Calu3 (cell line): ENCODE data around the gene LEFTY1. TPM values are rescaled to one million over a fixed set of nuclear protein-coding genes. Genes with fewer than 3 reads are reported as not detected.
"Not testable (repeated sequence)": the region's sequence is repeated elsewhere in the genome, so short reads cannot be mapped to it uniquely, and the experiment has no call there.

Experiments used
- Bru-seq: library from RNA; stranded (reverse); fragments of 400-500 nt; gene quantifications from one replicate; lab custom pipeline; 2021; lab: Mats Ljungman, UMichigan
- BruChase-seq, 2 experiments: library from RNA; stranded (reverse); fragments of 400-500 nt; gene quantifications; one replicate each; lab custom pipeline; 2021; lab: Mats Ljungman, UMichigan
- BruUV-seq: library from RNA; stranded (reverse); fragments of 400-500 nt; replicated peaks from 2 replicates; lab custom pipeline; 2021; lab: Mats Ljungman, UMichigan
- CTCF ChIA-PET: fragments of 300-600 bp; sonication (Branson Sonifier 250); formaldehyde crosslinking; loops from one replicate; lab custom pipeline; 2022; ENCODE audit warnings: antibody characterized with exemption; lab: Charles Lee
- DNase-seq: peaks from one replicate; pipeline ENCODE4 v3.0.0; 2022
- H3K27ac Mint-ChIP-seq: one replicate; pipeline ENCODE4 v1.8.0; 2022; ENCODE audit warnings: mixed read lengths; ENCODE audit not compliant: unreplicated experiment
- H3K27me3 Mint-ChIP-seq: one replicate; pipeline ENCODE4 v1.8.0; 2022; ENCODE audit warnings: mixed read lengths; ENCODE audit not compliant: unreplicated experiment
- H3K36me3 Mint-ChIP-seq: one replicate; pipeline ENCODE4 v1.8.0; 2022; ENCODE audit warnings: mild to moderate bottlenecking, moderate library complexity, mixed read lengths; ENCODE audit not compliant: insufficient read depth, unreplicated experiment
- H3K4me1 Mint-ChIP-seq: one replicate; pipeline ENCODE4 v1.8.0; 2022; ENCODE audit warnings: mild to moderate bottlenecking, low read depth, mixed read lengths; ENCODE audit not compliant: unreplicated experiment
- H3K4me3 Mint-ChIP-seq: one replicate; pipeline ENCODE4 v1.8.0; 2022; ENCODE audit warnings: mild to moderate bottlenecking, low read depth, moderate library complexity, mixed read lengths; ENCODE audit not compliant: unreplicated experiment
- H3K9me3 Mint-ChIP-seq: one replicate; pipeline ENCODE4 v1.8.0; 2022; ENCODE audit warnings: low read depth, mixed read lengths; ENCODE audit not compliant: unreplicated experiment
- CTCF ChIP-seq: fragments of 200-600 bp; IDR thresholded peaks from one replicate; pipeline ENCODE4 v1.8.0; 2022; ENCODE audit warnings: antibody characterized with exemption; ENCODE audit not compliant: unreplicated experiment
- intact Hi-C: fragments of 100-400 bp; cut with micrococcal nuclease; formaldehyde crosslinking; loops from one replicate; pipeline ENCODE4 v1.10.0; 2022; ENCODE audit not compliant: unreplicated experiment
- long read RNA-seq: library from polyadenylated mRNA; stranded (forward); transcript quantifications from one replicate; pipeline ENCODE4 v2.0.0, GENCODE V29; 2022
- total RNA-seq: library from RNA; stranded (reverse); gene quantifications from 2 replicates; pipeline ENCODE4 v1.2.3, GENCODE V29; 2022

LEFTY1 gene
- total RNA-seq (0.59 TPM in 1 of 2 replicates, not detected in the other), Bru-seq, nascent RNA (not detected), BruChase-seq, experiment 1, labeled RNA remaining after a 6-hour chase (percentile 27 among the genes with signal in this experiment), BruChase-seq, experiment 2, labeled RNA remaining after a 2-hour chase (not detected)
- long read RNA-seq, result 0 reads

DNA sequence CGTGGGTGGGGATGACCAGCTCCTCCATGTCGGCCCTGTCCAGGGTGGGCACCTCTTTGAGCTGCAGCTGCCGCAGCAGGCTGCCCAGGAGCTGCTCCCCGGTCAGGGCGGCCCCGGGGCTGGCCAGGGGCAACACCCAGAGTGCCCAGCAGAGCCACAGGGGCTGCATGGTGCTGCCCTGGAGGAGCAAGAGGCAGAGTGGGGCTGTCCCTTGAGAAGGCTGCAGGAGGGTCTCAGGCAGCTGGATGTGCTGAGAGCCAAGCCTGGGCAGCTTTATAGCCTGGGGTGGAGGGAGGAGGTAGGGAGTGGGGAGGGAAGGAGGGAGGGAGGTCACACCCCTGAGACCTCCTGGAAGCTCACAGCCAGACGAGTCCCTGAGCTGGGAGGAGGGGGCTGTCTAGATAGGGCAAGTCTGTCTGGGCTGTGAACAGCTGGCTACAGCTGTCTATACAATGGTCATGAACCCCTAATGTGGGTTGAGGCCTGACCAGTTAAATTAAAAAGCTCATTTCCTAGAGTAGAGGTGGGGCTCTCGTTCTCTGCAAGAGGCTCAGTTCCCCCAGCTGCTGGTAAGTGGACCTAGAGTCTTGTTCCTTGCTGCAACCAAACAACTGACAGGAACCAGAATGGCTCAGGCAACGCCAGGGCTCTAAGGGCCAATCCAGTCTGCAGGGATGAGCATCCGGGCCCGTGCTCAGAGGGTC is at the start of gene LEFTY1:
LEFTY1 (minus strand) TSS at position 249 of the 704 bp plus-strand sequence; CDS start at position 169, 80 bp downstream.
- Mint-ChIP-seq H3K27ac (peak within 1 kb of the TSS; percentile 72), H3K36me3 (peaks cover 17% of the 10 kb centered on the region), H3K27me3 (no peaks in the 10 kb centered on the region), H3K4me1 (peaks cover 47% of the 10 kb centered on the region), H3K9me3 (no peaks in the 10 kb centered on the region), H3K4me3 (no peak within 1 kb of the TSS)
- DNase-seq, result no peak
- CTCF ChIA-PET, result interaction anchor here (0.5 to 1.2 kb wide), 6 partner anchors 7 to 446 kb away, joined by 3 to 4 read pairs (median 4); no protein-coding TSS in a partner anchor
- intact Hi-C loops, result no loop called here
- BruUV-seq, result no TSS peak
- no peak for TF ChIP-seq CTCF

DNA sequence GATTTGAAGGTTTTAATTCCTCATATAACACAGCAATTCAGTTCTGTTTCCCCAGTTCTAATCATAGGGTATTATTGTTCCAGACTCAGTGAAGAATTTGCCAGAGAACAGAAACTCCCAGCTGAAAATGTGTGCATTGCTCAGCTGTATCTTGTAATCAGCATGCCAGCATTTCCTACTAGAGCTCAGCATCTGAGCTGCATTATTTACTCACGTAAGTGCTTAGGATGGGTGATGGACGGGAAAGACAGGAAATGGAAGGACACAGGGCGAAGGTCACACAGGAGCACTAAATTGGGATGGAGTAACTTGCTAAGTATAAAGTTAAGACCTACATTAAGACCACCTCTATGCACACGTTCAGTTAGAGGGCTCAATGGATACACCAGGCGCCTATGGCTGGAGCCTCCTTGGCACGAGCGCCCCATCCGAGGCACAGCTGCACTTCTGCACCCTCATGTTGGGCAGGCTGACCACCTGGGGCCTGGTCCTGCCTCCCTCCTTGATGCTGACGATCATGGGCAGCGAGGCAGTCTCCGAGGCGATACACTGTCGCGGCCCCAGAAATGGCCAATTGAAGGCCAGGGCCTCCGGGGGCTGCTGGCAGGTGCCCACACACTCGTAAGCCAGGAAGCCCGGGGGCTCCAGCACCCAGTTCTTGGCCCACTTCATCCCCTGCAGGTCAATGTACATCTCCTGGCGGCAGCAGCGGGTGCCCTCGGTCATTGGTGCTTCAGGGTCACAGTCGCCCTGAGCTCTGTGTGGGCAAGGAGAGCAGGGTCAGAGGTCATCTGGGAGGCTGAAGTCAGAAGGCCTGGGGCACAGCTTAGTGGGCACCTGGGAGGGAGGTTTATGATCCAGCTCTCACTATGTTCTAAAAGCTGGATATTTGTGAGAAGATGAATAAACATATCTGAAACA is 48.4 kb upstream of the LEFTY1 start:
- CTCF ChIA-PET, result interaction anchor here (1.9 kb wide), 1 partner anchor 28 kb away, joined by 4 read pairs; no protein-coding TSS in a partner anchor
- no peak for DNase-seq
- H3K4me3 Mint-ChIP-seq, result no peak overlapping the region
- H3K27ac Mint-ChIP-seq, result no peak overlapping the region
- no TSS peak for BruUV-seq
- H3K36me3 Mint-ChIP-seq, result no peaks in the 10 kb centered on the region
- no peaks in the 10 kb centered on the region for H3K27me3 Mint-ChIP-seq
- intact Hi-C loops, result no loop called here
- H3K9me3 Mint-ChIP-seq, result no peaks in the 10 kb centered on the region
- no peaks in the 10 kb centered on the region for H3K4me1 Mint-ChIP-seq
- TF ChIP-seq CTCF, result no peak

DNA sequence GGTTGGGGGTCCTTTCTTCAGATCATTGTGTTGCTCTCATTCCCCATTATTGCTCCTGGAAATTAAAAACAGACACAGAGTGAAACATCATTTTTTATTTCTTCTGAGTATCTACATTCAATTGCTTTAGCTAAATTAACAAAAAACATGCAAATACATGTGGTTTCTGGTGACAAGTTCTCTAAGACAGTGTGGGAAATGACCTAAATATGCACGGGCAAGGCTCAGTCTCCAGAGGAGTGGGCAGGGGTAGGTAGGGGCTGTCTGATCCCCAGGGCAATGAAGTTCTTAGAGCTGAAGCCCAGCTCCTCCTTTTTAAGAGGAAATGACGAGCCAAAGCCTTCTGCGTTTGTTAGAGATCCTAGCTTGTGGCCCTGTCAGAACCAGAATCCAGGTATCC is 47.6 kb upstream of the LEFTY1 start:
- CTCF ChIA-PET, result interaction anchor here (1.9 kb wide), 1 partner anchor 27 kb away, joined by 4 read pairs; no protein-coding TSS in a partner anchor
- Mint-ChIP-seq H3K4me3 (no peak overlapping the region), H3K27ac (no peak overlapping the region), H3K36me3 (no peaks in the 10 kb centered on the region), H3K9me3 (no peaks in the 10 kb centered on the region), H3K4me1 (no peaks in the 10 kb centered on the region), H3K27me3 (no peaks in the 10 kb centered on the region)
- DNase-seq, result no peak
- no peak for TF ChIP-seq CTCF
- intact Hi-C loops, result no loop called here
- no TSS peak for BruUV-seq

DNA sequence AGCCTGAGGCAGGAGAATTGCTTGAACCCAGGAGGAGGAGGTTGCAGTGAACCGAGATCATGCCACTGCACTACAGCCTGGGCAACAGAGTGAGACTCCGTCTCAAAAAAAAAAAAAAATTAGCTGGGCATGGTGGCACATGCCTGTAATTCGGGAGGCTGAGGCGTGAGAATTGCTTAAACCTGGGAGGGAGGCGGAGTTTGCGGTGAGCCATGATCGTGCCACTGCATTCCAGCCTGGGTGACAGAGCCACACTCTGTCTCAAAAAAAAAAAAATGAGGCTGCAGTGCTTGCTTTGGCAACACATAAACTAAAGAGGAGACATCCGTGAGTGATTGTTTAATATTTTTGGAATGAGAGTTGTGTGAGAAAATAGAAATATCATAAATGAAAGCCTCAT is 47.1 kb upstream of the LEFTY1 start:
- DNase-seq, H3K27ac Mint-ChIP-seq, CTCF ChIA-PET: not testable (repeated sequence)

More for the DNA sequence above, 47.1 kb upstream of the LEFTY1 start:
- BruUV-seq, H3K9me3 Mint-ChIP-seq, H3K4me3 Mint-ChIP-seq, H3K4me1 Mint-ChIP-seq, H3K27me3 Mint-ChIP-seq, H3K36me3 Mint-ChIP-seq, intact Hi-C loops: not testable (repeated sequence)
